IMR-90 (cell line): ENCODE results near the gene KIDINS220. TPM values are rescaled to one million over a fixed set of nuclear protein-coding genes. Genes with fewer than 3 reads are reported as not detected.

ENCODE experiments used
- ATAC-seq: fragments of 200-7000 bp; cut with Tn5 transposase; 2 replicates; pipeline ENCODE4 v1.9.1; 2020; ENCODE audit warnings: low read depth, mild to moderate bottlenecking, moderate library complexity
- BruUV-seq: library from RNA; stranded (reverse); fragments of 400-500 nt; replicated peaks from 2 replicates; lab custom pipeline; 2021; lab: Mats Ljungman, UMichigan
- CTCF ChIA-PET: fragments of 300-600 bp; formaldehyde crosslinking; extraction: SDS; loops from one replicate; lab custom pipeline; 2021; ENCODE audit warnings: antibody characterized with exemption; lab: Yijun Ruan, JAX
- POLR2A ChIA-PET: fragments of 300-600 bp; sonication (Branson Sonifier 250); formaldehyde crosslinking; loops from one replicate; lab custom pipeline; 2022; ENCODE audit warnings: antibody characterized with exemption; ENCODE audit not compliant: unreplicated experiment; lab: Charles Lee
- DNase-seq: peaks from one replicate; pipeline ENCODE4 v3.0.0; 2013
- H2AFZ ChIP-seq: replicated peaks from 2 replicates; pipeline ENCODE3; 2013; ENCODE audit warnings: low read length, mild to moderate bottlenecking; ENCODE audit not compliant: poor library complexity
- H2AK5ac ChIP-seq: 2 replicates; pipeline ENCODE4 v1.6.1; 2013; ENCODE audit warnings: low read depth, low read length, inconsistent platforms
- H2AK9ac ChIP-seq: replicated peaks from 2 replicates; pipeline ENCODE3; 2013; ENCODE audit warnings: mild to moderate bottlenecking, low read depth, low read length, moderate library complexity; ENCODE audit not compliant: poor library complexity
- H2BK120ac ChIP-seq: 2 replicates; pipeline ENCODE4 v1.6.1; 2013; ENCODE audit warnings: low read depth, low read length, inconsistent platforms
- H2BK15ac ChIP-seq: 3 replicates; pipeline ENCODE4 v1.6.1; 2013; ENCODE audit warnings: low read depth, low read length, inconsistent platforms
- H2BK20ac ChIP-seq: 2 replicates; pipeline ENCODE4 v1.6.1; 2013; ENCODE audit warnings: low read depth, mild to moderate bottlenecking, inconsistent platforms, low read length, moderate library complexity
- H2BK5ac ChIP-seq: 2 replicates; pipeline ENCODE4 v1.6.1; 2013; ENCODE audit warnings: mild to moderate bottlenecking, low read depth, low read length, inconsistent platforms; ENCODE audit not compliant: poor library complexity, severe bottlenecking
- H3K14ac ChIP-seq: replicated peaks from 2 replicates; pipeline ENCODE4 v1.6.1; 2013; ENCODE audit warnings: low read depth, low read length, inconsistent platforms
- H3K18ac ChIP-seq: 2 replicates; pipeline ENCODE4 v1.6.1; 2013; ENCODE audit warnings: low read depth, low read length, control low read depth
- H3K23ac ChIP-seq: 2 replicates; pipeline ENCODE4 v1.6.1; 2013; ENCODE audit warnings: low read depth, low read length, inconsistent platforms
- H3K27ac ChIP-seq: 2 replicates; pipeline ENCODE4 v1.5.1; 2013; ENCODE audit warnings: mild to moderate bottlenecking, control low read depth, low read length; ENCODE audit not compliant: insufficient read depth
- H3K27me3 ChIP-seq: 2 replicates; pipeline ENCODE4 v1.6.1; 2013; ENCODE audit warnings: low read length; ENCODE audit not compliant: control insufficient read depth, insufficient read depth
- H3K36me3 ChIP-seq: 2 replicates; pipeline ENCODE4 v1.6.1; 2013; ENCODE audit warnings: low read length, mixed read lengths; ENCODE audit not compliant: control insufficient read depth, insufficient read depth
- H3K4ac ChIP-seq: 2 replicates; pipeline ENCODE4 v1.6.1; 2013; ENCODE audit warnings: low read depth, low read length, inconsistent platforms
- H3K4me1 ChIP-seq: 2 replicates; pipeline ENCODE4 v1.6.1; 2013; ENCODE audit warnings: low read length, mixed read lengths; ENCODE audit not compliant: control insufficient read depth, insufficient read depth
- H3K4me2 ChIP-seq: 2 replicates; pipeline ENCODE4 v1.6.1; 2013; ENCODE audit warnings: low read depth, mild to moderate bottlenecking, control low read depth, low read length, moderate library complexity
- H3K4me3 ChIP-seq: 2 replicates; pipeline ENCODE4 v1.5.1; 2013; ENCODE audit warnings: low read depth, mild to moderate bottlenecking, control low read depth, low read length, moderate library complexity; ENCODE audit not compliant: insufficient read depth
- H3K56ac ChIP-seq: 2 replicates; pipeline ENCODE4 v1.6.1; 2013; ENCODE audit warnings: low read length, inconsistent platforms; ENCODE audit not compliant: insufficient read depth; ENCODE audit errors: extremely low read depth
- H3K79me1 ChIP-seq, 2 experiments: 2 replicates each; pipeline ENCODE4 v1.6.1; 2013; ENCODE audit warnings: low read length in 2 of 2, inconsistent platforms in 1 of 2, low read depth in 1 of 2
- H3K9ac ChIP-seq: 2 replicates; pipeline ENCODE4 v1.6.1; 2013; ENCODE audit warnings: low read depth, low read length, control low read depth
- H3K9me1 ChIP-seq: 2 replicates; pipeline ENCODE4 v1.6.1; 2013; ENCODE audit warnings: low read length, inconsistent platforms; ENCODE audit not compliant: insufficient read depth
- H3K9me3 ChIP-seq: 2 replicates; pipeline ENCODE4 v1.6.1; 2013; ENCODE audit warnings: low read length; ENCODE audit not compliant: control insufficient read depth, insufficient read depth
- H4K20me1 ChIP-seq: 2 replicates; pipeline ENCODE4 v1.6.1; 2013; ENCODE audit warnings: low read length, inconsistent platforms; ENCODE audit not compliant: insufficient read depth
- H4K5ac ChIP-seq: 2 replicates; pipeline ENCODE4 v1.6.1; 2013; ENCODE audit warnings: mild to moderate bottlenecking, low read depth, low read length, control low read depth
- H4K8ac ChIP-seq, 2 experiments: 2 replicates each; pipeline ENCODE4 v1.6.1; 2013; ENCODE audit warnings: low read depth in 2 of 2, low read length in 2 of 2, control low read depth in 1 of 2, inconsistent platforms in 1 of 2
- H4K91ac ChIP-seq: 2 replicates; pipeline ENCODE4 v1.6.1; 2013; ENCODE audit warnings: low read depth, low read length, inconsistent platforms; ENCODE audit not compliant: insufficient read depth
- BHLHE40 ChIP-seq: fragments of 150-350 bp; IDR thresholded peaks from 2 replicates; pipeline ENCODE4 v1.6.1; 2016; ENCODE audit warnings: mild to moderate bottlenecking, low read depth, low read length
- CEBPB ChIP-seq: IDR thresholded peaks from 2 replicates; pipeline ENCODE4 v1.6.1; 2012; ENCODE audit warnings: low read depth, low read length, improper control_type of control experiment
- CHD1 ChIP-seq: IDR thresholded peaks from 2 replicates; pipeline ENCODE4 v1.6.1; 2012; ENCODE audit warnings: low read depth, low read length, improper control_type of control experiment
- CTCF ChIP-seq: conservative IDR thresholded peaks from 2 replicates; pipeline ENCODE4 v1.5.1; 2012; ENCODE audit warnings: mild to moderate bottlenecking, low read depth, low read length, improper control_type of control experiment
- ELK1 ChIP-seq: fragments of 150-350 bp; IDR thresholded peaks from 2 replicates; pipeline ENCODE4 v1.6.1; 2016; ENCODE audit warnings: low read depth, mild to moderate bottlenecking, low read length, moderate library complexity, borderline replicate concordance
- FOS ChIP-seq: fragments of 150-350 bp; IDR thresholded peaks from 2 replicates; pipeline ENCODE4 v1.6.1; 2016; ENCODE audit warnings: low read depth, low read length
- MAFK ChIP-seq: IDR thresholded peaks from 2 replicates; pipeline ENCODE4 v1.6.1; 2012; ENCODE audit warnings: low read depth, low read length, improper control_type of control experiment
- MAZ ChIP-seq: IDR thresholded peaks from 2 replicates; pipeline ENCODE4 v1.6.1; 2012; ENCODE audit warnings: low read depth, mild to moderate bottlenecking, low read length, improper control_type of control experiment, moderate library complexity, borderline replicate concordance
- MXI1 ChIP-seq: IDR thresholded peaks from 2 replicates; pipeline ENCODE4 v1.6.1; 2012; ENCODE audit warnings: low read depth, mild to moderate bottlenecking, low read length, moderate library complexity, borderline replicate concordance
- NFE2L2 ChIP-seq: fragments of 150-350 bp; IDR thresholded peaks from 2 replicates; pipeline ENCODE4 v1.6.1; 2016; ENCODE audit warnings: low read depth, mild to moderate bottlenecking, low read length
- POLR2A ChIP-seq: IDR thresholded peaks from 2 replicates; pipeline ENCODE4 v1.6.1; 2012; ENCODE audit warnings: mild to moderate bottlenecking, low read depth, low read length
- RAD21 ChIP-seq: IDR thresholded peaks from 2 replicates; pipeline ENCODE4 v1.6.1; 2012; ENCODE audit warnings: low read length, improper control_type of control experiment
- RCOR1 ChIP-seq: IDR thresholded peaks from 2 replicates; pipeline ENCODE4 v1.6.1; 2012; ENCODE audit warnings: mild to moderate bottlenecking, low read length, improper control_type of control experiment; ENCODE audit not compliant: insufficient replicate concordance
- RFX5 ChIP-seq: IDR thresholded peaks from 2 replicates; pipeline ENCODE4 v1.8.0; 2012; ENCODE audit warnings: low read depth, mild to moderate bottlenecking, low read length, moderate library complexity
- SMC3 ChIP-seq: fragments of 150-350 bp; IDR thresholded peaks from 2 replicates; pipeline ENCODE4 v1.6.1; 2016; ENCODE audit warnings: low read depth, mild to moderate bottlenecking, antibody characterized with exemption, low read length, moderate library complexity
- USF2 ChIP-seq: fragments of 150-350 bp; IDR thresholded peaks from 2 replicates; pipeline ENCODE4 v1.6.1; 2017; ENCODE audit warnings: mild to moderate bottlenecking, antibody characterized with exemption, low read length, low read depth
- WGBS, 2 experiments: methylation state at CpG; one replicate each; pipeline versions ENCODE4 v1.1.5 to v1.1.7; 2013; ENCODE audit warnings: missing lambda C conversion rate in 2 of 2; ENCODE audit not compliant: insufficient read length in 1 of 2; ENCODE audit errors: extremely low coverage in 2 of 2; 5-methylcytosine and 5-hydroxymethylcytosine counted together
- dilution Hi-C: fragments of 300-500 bp; cut with HindIII; formaldehyde crosslinking; loops from one replicate; pipeline ENCODE4 v1.14.3; 2018; ENCODE audit warnings: low sequenced_read_pairs; ENCODE audit not compliant: unreplicated experiment
- in situ Hi-C: fragments of 300-500 bp; cut with MboI; formaldehyde crosslinking; loops from 3 replicates; pipeline ENCODE4 v1.14.3; 2019; ENCODE audit warnings: low sequenced_read_pairs, inconsistent platforms, mixed read lengths
- intact Hi-C: fragments of 100-400 bp; cut with micrococcal nuclease; formaldehyde crosslinking; loops from 2 replicates; pipeline ENCODE4 v1.10.0; 2022
- polyA plus RNA-seq, 3 experiments: library from polyadenylated mRNA; depleted of rRNA; stranded (reverse); fragments of >200 nt; gene quantifications; 2 replicates each; pipeline ENCODE4 v1.2.3, GENCODE V29; 2012; ENCODE audit warnings: low replicate concordance in 1 of 3
- total RNA-seq: library from RNA; depleted of rRNA; stranded (reverse); fragments of >200 nt; gene quantifications from 2 replicates; pipeline ENCODE4 v1.2.3, GENCODE V29; 2012

KIDINS220 gene
- total and polyA plus RNA-seq, 2 of the 4 experiments (the other 2 are of a cell fraction), result 23.1 to 63.4 TPM

- no TSS peak for BruUV-seq
- POLR2A ChIA-PET, result no interaction called here
These were observed 13.6 kb upstream of the KIDINS220 start for GRCh38 chr2:8850845-8851487.

More at GRCh38 chr2:8850845-8851487, 13.6 kb upstream of the KIDINS220 start:
- Histone ChIP-seq H4K91ac (no peak overlapping the region), H3K9me1 (peaks cover 5% of the 10 kb centered on the region), H3K18ac (no peak overlapping the region), H2AFZ (no peak overlapping the region), H3K9me3 (no peaks in the 10 kb centered on the region), H3K27me3 (no peaks in the 10 kb centered on the region), H2AK5ac (no peak overlapping the region), H3K4me2 (no peak overlapping the region), H2BK5ac (no peak overlapping the region), H3K36me3 (no peaks in the 10 kb centered on the region), H4K8ac (no peak overlapping the region), H3K23ac (no peak overlapping the region), H3K14ac (no peak overlapping the region), H3K4ac (no peak overlapping the region), H2AK9ac (no peak overlapping the region), H2BK15ac (no peak overlapping the region), H3K56ac (no peak overlapping the region), H3K79me1 (no peaks in the 10 kb centered on the region), H3K27ac (no peak overlapping the region), H3K9ac (no peak overlapping the region), H4K20me1 (no peaks in the 10 kb centered on the region), H2BK120ac (no peak overlapping the region), H3K4me1 (peaks cover 11% of the 10 kb centered on the region), H3K4me3 (no peak overlapping the region), H2BK20ac (no peak overlapping the region), H4K5ac (no peak overlapping the region)
- in situ Hi-C loops, result loop anchor here (25.0 kb wide), 1 partner anchor 486 kb away; no protein-coding TSS in a partner anchor
- intact Hi-C loops, result no loop called here
- CTCF ChIA-PET, result no interaction called here
- DNase-seq, result no peak
- no peak for ATAC-seq
- TF ChIP-seq RAD21 (no peak), RCOR1 (no peak), NFE2L2 (no peak), CTCF (no peak), ELK1 (no peak), CEBPB (no peak), POLR2A (no peak), SMC3 (no peak), USF2 (no peak), RFX5 (no peak), BHLHE40 (no peak), MXI1 (no peak), MAFK (no peak), MAZ (no peak), CHD1 (no peak), FOS (no peak)
- dilution Hi-C loops, result no loop called here
- 80% methylated on average over 1 of the region's 8 CpGs; no CpG with 5 or more reads in 1 of the 2 experiments for WGBS, 2 experiments
